Heart right ventricle (tissue), 16 donors: Measurements from ENCODE around the gene MUC22. TPM values are rescaled to one million over a fixed set of nuclear protein-coding genes. Genes with fewer than 3 reads are reported as not detected.
"Not testable (repeated sequence)": the region's sequence is repeated elsewhere in the genome, so short reads cannot be mapped to it uniquely, and the experiment has no call there.

Experiments used
- ATAC-seq, 8 donors: fragments of 200-7000 bp; cut with Tn5 transposase; one replicate each; pipeline ENCODE4 v1.9.1; 2020; ENCODE audit warnings: mild to moderate bottlenecking in 8 of 8, moderate library complexity in 8 of 8, moderate number of reproducible peaks in 1 of 8
- DNase-seq, 2 donors: peaks; one replicate each; pipeline ENCODE4 v3.0.0-alpha.2; 2020
- H3K27ac ChIP-seq, 10 donors: fragments of 200-600 bp; sonication (generic) in 2 of 10; one replicate each; pipeline versions ENCODE4 v1.5.0 to v1.8.0; 2020 to 2022; ENCODE audit warnings: mild to moderate bottlenecking in 3 of 10
- H3K27me3 ChIP-seq, 7 donors: fragments of 200-600 bp; one replicate each; pipeline ENCODE4 v1.8.0; 2021 to 2022; ENCODE audit warnings: mild to moderate bottlenecking in 2 of 7
- H3K36me3 ChIP-seq, 9 donors: fragments of 200-600 bp; sonication (generic) in 1 of 9; one replicate each; pipeline versions ENCODE4 v1.5.0 to v1.8.0; 2020 to 2022; ENCODE audit warnings: mild to moderate bottlenecking in 2 of 9
- H3K4me1 ChIP-seq, 9 donors: fragments of 200-600 bp; sonication (generic) in 1 of 9; one replicate each; pipeline versions ENCODE4 v1.5.0 to v1.8.0; 2020 to 2022; ENCODE audit warnings: mild to moderate bottlenecking in 4 of 9
- H3K4me3 ChIP-seq, 10 donors: fragments of 200-600 bp; sonication (generic) in 2 of 10; one replicate each; pipeline versions ENCODE4 v1.5.0 to v1.8.0; 2020 to 2022; ENCODE audit warnings: mild to moderate bottlenecking in 7 of 10, moderate library complexity in 2 of 10
- H3K9me3 ChIP-seq, 11 donors: fragments of 200-600 bp in 10 of 11; sonication (generic) in 2 of 11; one replicate each; pipeline versions ENCODE4 v1.5.0 to v1.8.0; 2013 to 2022; ENCODE audit warnings: mild to moderate bottlenecking in 2 of 11, control low read depth in 1 of 11, moderate library complexity in 1 of 11
- WGBS, 2 donors: extraction: QIAGEN DNeasy Blood & Tissue Kit; methylation state at CpG; one replicate each; pipeline ENCODE4 v1.1.7; 2013; ENCODE audit warnings: inconsistent platforms in 1 of 2; 5-methylcytosine and 5-hydroxymethylcytosine counted together
- intact Hi-C, 10 donors: fragments of 100-400 bp; cut with DNase I; formaldehyde crosslinking; loops; one replicate each; pipeline versions ENCODE4 v1.11.1 to v1.14.2; 2022
- polyA plus RNA-seq, 2 donors: library from polyadenylated mRNA; stranded (reverse); fragments of 200-250 nt; gene quantifications; one replicate each; pipeline ENCODE4 v1.2.3, GENCODE V29; 2013
- total RNA-seq, 10 donors: library from RNA; stranded (reverse); fragmentation: NEBNext Ultra II Directional in 3 of 10; extraction: Animal tissue kit (Norgen Biotek cat#: 25700) in 3 of 10; gene quantifications; one replicate each; pipeline versions ENCODE4 v1.2.1 to v1.2.4, GENCODE V29; 2021 to 2023
- TF ChIP-seq, protein P1 (sequence below), 9 donors: fragments of 200-600 bp; sonication (generic) in 2 of 9; IDR thresholded peaks; one replicate each; pipeline versions ENCODE4 v1.5.0 to v1.8.0; 2021 to 2022; ENCODE audit warnings: antibody characterized with exemption in 9 of 9, mild to moderate bottlenecking in 5 of 9, moderate library complexity in 1 of 9
- donor health status: Arrhythmogenic right ventricular cardiomyopathy.
- donor health status: ischemic (EF 13 %, LVEDD 7.1; RV severe dilation, severe dysfunction).
- donor health status: healthy with polysubstance abuse.
- donor health status: DM: no; HTN: yes; CAD: no.
- donor health status: DM: no; HTN: no; CAD: no.
- donor health status: ischemic (EF 25% LVEDD 6.9; RV normal size, moderate dysfunction).
- donor health status: ischemic (EF 25% LVEDD 5.7; RV mildly dilated, moderate dysfunction).
- donor health status: healthy.
- donor health status: DM: yes; HTN: yes; CAD: no.
- donor health status: Ischemic cardiomyopathy.
- donor health status: ischemic (EF 35%, LVEDD 5.7; RV mildly dilated, moderate dysfunction).
- donor health status: nonischemic (EF 11% LVEDD 7.7; RV severe dilation, severe dysfunction).
- donor health status: DM: yes; HTN: yes; CAD: no.
- donor health status: PGD.
- donor health status: ischemic (EF 29% LVEDD 5.4; RV normal size, mild dysfunction).
- donor health status: nonischemic (EF 23%, LVEDD 6.1; RV moderate dilation, normal function).

Gene MUC22
- total and polyA plus RNA-seq, 12 donors: under 0.01 to 0.64 (median 0.24) TPM

DNA sequence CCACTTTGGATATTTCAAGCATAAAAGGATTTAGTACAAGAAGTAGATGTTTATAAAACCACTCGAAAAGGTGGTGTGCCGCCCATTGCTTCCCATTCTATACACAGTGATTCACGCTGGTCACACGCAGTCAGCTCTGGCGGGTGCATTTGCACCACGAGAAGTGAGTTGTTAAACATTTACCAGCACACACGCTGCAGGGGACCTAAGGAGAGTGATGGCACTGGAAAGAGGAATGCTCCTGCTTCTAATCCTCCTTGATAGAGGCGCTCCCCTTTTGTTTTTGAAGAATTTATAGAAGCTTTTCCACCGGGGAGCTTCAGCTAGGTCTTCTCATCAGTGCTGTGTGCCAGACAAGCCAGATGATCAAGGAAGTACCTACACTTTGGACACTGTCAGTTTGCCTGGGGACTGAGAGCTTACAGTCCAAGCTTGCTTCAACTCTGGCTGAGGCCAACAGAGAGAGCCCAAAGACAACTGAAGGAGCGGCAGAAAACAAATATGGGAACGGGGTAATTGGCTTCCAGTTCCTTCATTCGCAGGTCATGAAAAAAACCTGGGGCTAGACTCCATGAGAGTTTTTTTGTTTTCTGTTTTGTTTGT, 31.2 kb downstream of the MUC22 start:
- DNase-seq (no peak), ATAC-seq (no peak)
- Histone ChIP-seq H3K4me3 (no peak overlapping the region), H3K9me3 (no peaks in the 10 kb centered on the region), H3K4me1 (peaks cover 0 to 9% (median 0%) of the 10 kb centered on the region in 9 donors), H3K36me3 (no peaks in the 10 kb centered on the region), H3K27me3 (peaks cover 0 to 18% (median 0%) of the 10 kb centered on the region in 7 donors), H3K27ac (no peak overlapping the region)
- intact Hi-C loops: loop anchor here in 7 of 10 donors (5.0 to 10.0 kb wide), 6 partner anchors 94 to 127 kb away; partner anchors contain the start of genes MUCL3 (in 2 of the 7) and VARS2 (in 2 of the 7)
- TF ChIP-seq, protein P1, sequence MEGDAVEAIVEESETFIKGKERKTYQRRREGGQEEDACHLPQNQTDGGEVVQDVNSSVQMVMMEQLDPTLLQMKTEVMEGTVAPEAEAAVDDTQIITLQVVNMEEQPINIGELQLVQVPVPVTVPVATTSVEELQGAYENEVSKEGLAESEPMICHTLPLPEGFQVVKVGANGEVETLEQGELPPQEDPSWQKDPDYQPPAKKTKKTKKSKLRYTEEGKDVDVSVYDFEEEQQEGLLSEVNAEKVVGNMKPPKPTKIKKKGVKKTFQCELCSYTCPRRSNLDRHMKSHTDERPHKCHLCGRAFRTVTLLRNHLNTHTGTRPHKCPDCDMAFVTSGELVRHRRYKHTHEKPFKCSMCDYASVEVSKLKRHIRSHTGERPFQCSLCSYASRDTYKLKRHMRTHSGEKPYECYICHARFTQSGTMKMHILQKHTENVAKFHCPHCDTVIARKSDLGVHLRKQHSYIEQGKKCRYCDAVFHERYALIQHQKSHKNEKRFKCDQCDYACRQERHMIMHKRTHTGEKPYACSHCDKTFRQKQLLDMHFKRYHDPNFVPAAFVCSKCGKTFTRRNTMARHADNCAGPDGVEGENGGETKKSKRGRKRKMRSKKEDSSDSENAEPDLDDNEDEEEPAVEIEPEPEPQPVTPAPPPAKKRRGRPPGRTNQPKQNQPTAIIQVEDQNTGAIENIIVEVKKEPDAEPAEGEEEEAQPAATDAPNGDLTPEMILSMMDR (IDR thresholded peaks at IDR 0.05): no peak
- 79 to 82% methylated on average over 12 of the region's 12 CpGs for WGBS, 2 donors

DNA sequence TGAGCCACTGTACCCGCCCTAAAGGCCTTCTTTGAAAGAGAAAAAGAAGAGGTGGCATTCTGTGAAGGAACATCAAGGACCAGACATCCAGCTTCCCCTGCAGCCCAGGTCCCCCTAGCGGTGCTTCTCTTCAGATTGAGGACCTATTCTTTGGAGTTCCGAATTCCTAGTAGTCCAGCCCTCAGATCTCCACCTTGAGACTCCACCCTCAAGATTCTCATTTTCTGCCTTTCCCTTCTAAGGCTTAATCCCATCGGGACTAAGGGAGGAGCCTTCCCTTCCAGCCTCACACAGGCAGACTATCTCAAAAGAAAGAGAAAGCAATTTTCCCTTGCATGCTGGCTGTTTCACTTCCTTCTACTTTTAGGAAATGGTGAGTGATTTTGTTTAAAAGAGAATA, 32.5 kb downstream of the MUC22 start:
- DNase-seq: peak; percentile 23 to 45
- Histone ChIP-seq H3K4me1 (peaks cover 0 to 9% (median 0%) of the 10 kb centered on the region in 9 donors), H3K27me3 (peaks cover 0 to 21% (median 9%) of the 10 kb centered on the region in 7 donors), H3K36me3 (no peaks in the 10 kb centered on the region), H3K27ac (peak overlapping the region in 2 of 10 donors; percentile 10 to 21), H3K9me3 (no peaks in the 10 kb centered on the region), H3K4me3 (peak overlapping the region in 1 of 10 donors; percentile 5)
- TF ChIP-seq, protein P1 (IDR thresholded peaks at IDR 0.05): peak; percentile 31 to 63 (median 50)
- intact Hi-C loops: loop anchor here in 7 of 10 donors (2.0 to 10.0 kb wide), 7 partner anchors 96 to 128 kb away; partner anchors contain the start of genes VARS2 (in 3 of the 7) and MUCL3 (in 2 of the 7)
- peak in 7 of 8 donors; percentile 42 to 71 (median 61) for ATAC-seq
- WGBS, 2 donors: 34 to 38% methylated on average over 4 of the region's 4 CpGs

DNA sequence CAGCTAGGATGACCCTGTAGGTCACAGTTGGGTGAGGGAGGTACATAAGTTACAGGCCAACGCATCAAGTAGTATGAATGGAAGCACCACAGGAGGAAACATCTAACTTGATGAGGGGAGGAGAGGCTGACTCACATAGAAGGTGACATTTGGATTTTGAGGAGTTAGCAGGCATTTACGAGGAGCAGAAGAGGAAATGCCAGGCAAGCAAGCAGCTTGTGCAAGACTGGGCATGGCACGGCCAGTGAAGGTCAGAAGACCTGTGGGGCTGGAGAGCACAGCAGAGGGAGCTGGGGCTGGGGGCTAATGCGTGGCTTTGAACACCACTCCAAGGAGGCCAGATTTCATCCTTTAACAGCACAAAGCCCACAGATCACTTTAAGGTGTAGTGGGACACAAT, 37.8 kb downstream of the MUC22 start:
- no peak for ATAC-seq
- intact Hi-C loops: loop anchor here in 5 of 10 donors (5.0 to 10.0 kb wide), 4 partner anchors 103 to 133 kb away; partner anchors contain the start of genes VARS2 (in 2 of the 5), MUCL3 (in 1 of the 5) and SFTA2 (in 1 of the 5)
- H3K4me1 ChIP-seq: peaks cover 0 to 4% (median 0%) of the 10 kb centered on the region in 9 donors
- H3K9me3 ChIP-seq: no peaks in the 10 kb centered on the region
- no peak overlapping the region for H3K27ac ChIP-seq
- TF ChIP-seq, protein P1 (IDR thresholded peaks at IDR 0.05): no peak
- WGBS, 2 donors: 81 to 85% methylated on average over 4 of the region's 4 CpGs
- peaks cover 0 to 30% (median 18%) of the 10 kb centered on the region in 7 donors for H3K27me3 ChIP-seq
- DNase-seq: no peak
- no peak overlapping the region for H3K4me3 ChIP-seq
- no peaks in the 10 kb centered on the region for H3K36me3 ChIP-seq

DNA sequence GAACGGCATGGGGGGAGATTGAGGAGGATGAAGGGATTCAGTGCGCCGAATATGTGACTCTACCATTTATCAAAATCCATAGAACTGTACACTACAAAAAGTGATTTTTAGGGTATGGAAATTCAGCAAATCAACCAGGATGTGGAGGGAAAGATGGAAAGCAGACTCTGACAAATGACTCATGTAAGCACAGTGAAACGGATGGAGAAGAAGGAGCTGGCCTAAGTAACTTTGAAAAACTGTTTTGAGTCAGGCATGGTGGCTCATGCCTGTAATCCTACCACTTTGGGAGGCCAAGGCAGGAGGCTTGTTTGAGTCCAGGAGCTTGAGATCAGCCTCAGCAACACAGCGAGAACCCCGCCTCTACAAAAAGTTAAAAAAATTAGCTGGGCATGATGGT, 39.2 kb downstream of the MUC22 start:
- TF ChIP-seq, protein P1 (IDR thresholded peaks at IDR 0.05): no peak
- no peaks in the 10 kb centered on the region for H3K4me1 ChIP-seq
- H3K27me3 ChIP-seq: peaks cover 0 to 34% (median 18%) of the 10 kb centered on the region in 7 donors
- no peak overlapping the region for H3K4me3 ChIP-seq
- DNase-seq (no peak), ATAC-seq (no peak)
- intact Hi-C loops: loop anchor here in 5 of 10 donors (5.0 to 10.0 kb wide), 4 partner anchors 105 to 135 kb away; partner anchors contain the start of genes VARS2 (in 2 of the 5), MUCL3 (in 1 of the 5) and SFTA2 (in 1 of the 5)
- H3K27ac ChIP-seq: no peak overlapping the region
- WGBS, 2 donors: 90 to 91% methylated on average over 6 of the region's 6 CpGs
- no peaks in the 10 kb centered on the region for H3K9me3 ChIP-seq
- H3K36me3 ChIP-seq: no peaks in the 10 kb centered on the region

DNA sequence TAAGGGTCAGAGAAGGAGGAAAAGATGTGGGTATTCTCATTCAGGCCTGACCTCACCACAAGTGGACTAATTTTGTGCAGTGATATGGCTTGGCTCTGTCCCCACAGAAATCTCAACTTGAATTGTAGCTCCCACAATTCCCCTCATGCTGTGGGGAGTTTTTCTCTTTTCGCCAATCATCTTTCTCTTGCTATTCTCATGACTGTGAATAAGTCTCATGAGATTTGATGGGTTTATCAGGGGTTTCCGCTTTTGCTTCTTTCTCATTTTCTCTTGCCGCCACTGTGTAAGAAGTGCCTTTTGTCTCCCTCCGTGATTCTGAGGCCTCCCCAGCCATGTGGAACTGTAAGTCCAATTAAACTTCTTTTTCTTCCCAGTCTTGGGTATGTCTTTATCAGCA, 42.9 kb downstream of the MUC22 start:
- H3K4me1 ChIP-seq, DNase-seq, H3K36me3 ChIP-seq, intact Hi-C loops, H3K9me3 ChIP-seq, H3K27ac ChIP-seq: not testable (repeated sequence)
- Histone ChIP-seq H3K4me3 (peak overlapping the region in 2 of 10 donors; percentile 8 to 22), H3K27me3 (peaks cover 0 to 19% (median 5%) of the 10 kb centered on the region in 7 donors)
- 69 to 74% methylated on average over 4 of the region's 4 CpGs for WGBS, 2 donors
- peak in 1 of 8 donors; percentile 34 for ATAC-seq
